A549 (cell line): ENCODE data around the gene PLEKHA8. TPM values are rescaled to one million over a fixed set of nuclear protein-coding genes. Genes with fewer than 3 reads are reported as not detected.

ENCODE experiments used
- ATAC-seq, 2 experiments: fragments of 200-7000 bp in 1 of 2; fragments of >200 bp in 1 of 2; cut with Nextera tagmentation in 1 of 2; cut with Tn5 transposase in 1 of 2; 3 replicates each; pipeline versions ENCODE4 v1.8.0 to v1.9.1; 2018 to 2020; ENCODE audit warnings: mild to moderate bottlenecking in 1 of 2, moderate library complexity in 1 of 2
- CTCF ChIA-PET: fragments of 300-600 bp; sonication (Branson Sonifier 250); formaldehyde crosslinking; extraction: SDS; loops from one replicate; lab custom pipeline; 2021; ENCODE audit warnings: antibody characterized with exemption, inconsistent platforms; lab: Yijun Ruan, JAX
- POLR2A ChIA-PET: fragments of 350-600 bp; formaldehyde crosslinking; extraction: SDS; loops from one replicate; lab custom pipeline; 2021; ENCODE audit warnings: antibody characterized with exemption, inconsistent platforms; lab: Yijun Ruan, JAX
- DNase-seq, 2 experiments: peaks; one replicate each; pipeline versions ENCODE4 v3.0.0 to v3.0.0-alpha.2; 2011 to 2016; ENCODE audit warnings: low read depth in 1 of 2, low spot score in 1 of 2
- FAIRE-seq: peaks from 2 replicates; lab custom pipeline; 2011; peaks lifted over from hg19 to GRCh38; lab: Jason Lieb, UNC
- H3K27ac ChIP-seq, 2 experiments: fragments of >200 bp; sonication (Bioruptor Twin); formaldehyde crosslinking; 3 replicates each; pipeline ENCODE4 v1.5.1; 2016 to 2017
- H3K4me1 ChIP-seq: fragments of >200 bp; sonication (Bioruptor Twin); formaldehyde crosslinking; 3 replicates; pipeline ENCODE4 v1.6.1; 2016
- H3K4me2 ChIP-seq: fragments of >200 bp; sonication (Bioruptor Twin); formaldehyde crosslinking; 3 replicates; pipeline ENCODE4 v1.6.1; 2016
- H3K4me3 ChIP-seq: fragments of >200 bp; sonication (Bioruptor Twin); formaldehyde crosslinking; 3 replicates; pipeline ENCODE4 v1.5.1; 2016
- H3K9me3 ChIP-seq: fragments of >200 bp; sonication (Bioruptor Twin); formaldehyde crosslinking; 3 replicates; pipeline ENCODE4 v1.6.1; 2016
- BHLHE40 ChIP-seq: IDR thresholded peaks from 2 replicates; pipeline ENCODE4 v1.6.1; 2012; ENCODE audit warnings: low read depth, low read length, inconsistent platforms
- ELK1 ChIP-seq: fragments of 150-350 bp; IDR thresholded peaks from 2 replicates; pipeline ENCODE4 v1.6.1; 2014; ENCODE audit warnings: low read depth, mild to moderate bottlenecking, low read length
- EP300 ChIP-seq, 2 experiments: fragments of >200 bp; sonication (Bioruptor Twin); formaldehyde crosslinking; IDR thresholded peaks; 2 replicates in 1 of 2; 3 replicates in 1 of 2; pipeline ENCODE4 v1.6.1; 2016 to 2017
- FOSB ChIP-seq: fragments of 250-450 bp; sonication (Bioruptor Pico); IDR thresholded peaks from 2 replicates; pipeline ENCODE4 v1.5.0; 2020; ENCODE audit warnings: mild to moderate bottlenecking, moderate library complexity
- FOXS1 ChIP-seq: fragments of 250-450 bp; sonication (Bioruptor Pico); IDR thresholded peaks from 2 replicates; pipeline ENCODE4 v1.5.0; 2020; ENCODE audit warnings: mild to moderate bottlenecking, moderate library complexity
- HES2 ChIP-seq: fragments of >200 bp; sonication (Bioruptor Twin); formaldehyde crosslinking; IDR thresholded peaks from 2 replicates; pipeline ENCODE4 v1.6.1; 2016
- MYC ChIP-seq: IDR thresholded peaks from 2 replicates; pipeline ENCODE4 v1.6.1; 2012; ENCODE audit warnings: mild to moderate bottlenecking, inconsistent platforms, low read length, improper control_type of control experiment, borderline replicate concordance
- NPAS2 ChIP-seq: fragments of 250-450 bp; sonication (Bioruptor Pico); IDR thresholded peaks from 2 replicates; pipeline ENCODE4 v1.8.0; 2022; ENCODE audit warnings: mild to moderate bottlenecking, moderate library complexity, borderline replicate concordance
- PHF8 ChIP-seq: fragments of 200-600 bp; sonication (generic); IDR thresholded peaks from 2 replicates; pipeline ENCODE4 v1.6.1; 2016; ENCODE audit warnings: low read depth, mild to moderate bottlenecking, antibody characterized with exemption, moderate library complexity, borderline replicate concordance
- RNF2 ChIP-seq: fragments of 200-600 bp; sonication (generic); IDR thresholded peaks from 2 replicates; pipeline ENCODE4 v1.6.1; 2016; ENCODE audit warnings: low read depth, mild to moderate bottlenecking, antibody characterized with exemption, moderate library complexity, borderline replicate concordance
- TFCP2L1 ChIP-seq: fragments of 250-450 bp; sonication (Bioruptor Pico); IDR thresholded peaks from 2 replicates; pipeline ENCODE4 v1.5.0; 2021; ENCODE audit warnings: mild to moderate bottlenecking
- WGBS: methylation state at CpG from one replicate; pipeline ENCODE4 v1.1.6; 2017; ENCODE audit errors: missing lambda C conversion rate; 5-methylcytosine and 5-hydroxymethylcytosine counted together
- polyA plus RNA-seq, 4 experiments: library from polyadenylated mRNA; depleted of rRNA in 3 of 4; stranded (reverse); fragments of >200 nt; fragmentation: RNase III in 1 of 4; extraction: RNeasy Plus Mini Kit Qiagen cat#74134 plus additional on column Dnase treatment in 1 of 4; gene quantifications; 2 replicates in 3 of 4; 3 replicates in 1 of 4; pipeline ENCODE4 v1.2.3, GENCODE V29; 2011 to 2017
- TF ChIP-seq, protein P1 (sequence below): fragments of >200 bp; sonication (Bioruptor Twin); formaldehyde crosslinking; IDR thresholded peaks from 3 replicates; pipeline ENCODE4 v1.5.1; 2016

Gene PLEKHA8
- polyA plus RNA-seq, 2 of the 4 experiments (the other 2 are of a cell fraction), result 5.9 to 10.9 TPM

GRCh38 chr7:30010021-30010420 lies 18.2 kb upstream of the PLEKHA8 start:
- DNase-seq, result no peak
- H3K9me3 ChIP-seq, result no peaks in the 10 kb centered on the region
- no peak overlapping the region for H3K27ac ChIP-seq
- POLR2A ChIA-PET, result interaction anchor here (0.6 kb wide), 1 partner anchor 18 kb away, joined by 3 read pairs; no protein-coding TSS in a partner anchor
- no peaks in the 10 kb centered on the region for H3K4me1 ChIP-seq
- no peak for TF ChIP-seq ELK1
- TF ChIP-seq EP300 (IDR thresholded peaks at IDR 0.05), result no peak
- TF ChIP-seq BHLHE40, result no peak
- TF ChIP-seq PHF8, result no peak
- no peak overlapping the region for H3K4me2 ChIP-seq
- no peak overlapping the region for H3K4me3 ChIP-seq
- WGBS, result 89% methylated on average over 6 of the region's 6 CpGs
- CTCF ChIA-PET, result interaction anchor here (0.6 to 0.8 kb wide), 2 partner anchors 13 to 258 kb away, joined by 3 to 4 read pairs; no protein-coding TSS in a partner anchor
- ATAC-seq, result no peak
- FAIRE-seq, result no peak

DNA sequence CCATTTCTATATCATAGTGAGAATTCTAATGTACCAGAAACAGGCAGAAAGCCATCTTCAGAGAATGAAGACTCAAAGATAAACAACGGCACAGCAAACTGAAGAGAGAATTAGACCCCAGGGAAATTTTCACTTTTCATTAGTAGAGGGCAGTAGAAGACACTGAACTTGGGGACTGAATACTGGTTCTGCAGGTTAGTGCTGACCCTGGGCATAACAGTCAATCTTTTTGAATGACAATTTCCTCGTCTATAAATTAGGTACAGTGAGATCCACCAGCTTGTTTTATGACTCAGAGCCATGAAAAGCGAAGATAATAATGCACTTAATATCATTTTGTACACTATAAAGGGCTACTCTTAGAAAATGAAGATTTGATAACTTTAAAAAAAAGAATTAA lies 15.5 kb upstream of the PLEKHA8 start:
- CTCF ChIA-PET, result interaction anchor here (1.2 kb wide), 1 partner anchor 11 kb away, joined by 3 read pairs; no protein-coding TSS in a partner anchor
- no peak overlapping the region for H3K4me2 ChIP-seq

GRCh38 chr7:30018451-30018850 lies 9.8 kb upstream of the PLEKHA8 start:
- TF ChIP-seq RNF2 (no peak), MYC (no peak), HES2 (no peak), FOXS1 (CRISPR knock-in tag) (no peak), NPAS2 (CRISPR knock-in tag) (no peak)
- peaks cover 15% of the 10 kb centered on the region; the same call in 2 of the 3 replicates for H3K4me1 ChIP-seq
- H3K4me3 ChIP-seq, result no peak overlapping the region
- CTCF ChIA-PET, result no interaction called here
- H3K9me3 ChIP-seq, result no peaks in the 10 kb centered on the region
- POLR2A ChIA-PET, result no interaction called here
- no peak for FAIRE-seq
- no peak for ATAC-seq
- H3K4me2 ChIP-seq, result no peak overlapping the region
- no peak overlapping the region for H3K27ac ChIP-seq
- DNase-seq, result no peak

More for the DNA sequence above, 15.5 kb upstream of the PLEKHA8 start:
- TF ChIP-seq FOSB, result no peak
- DNase-seq (no peak), ATAC-seq (no peak), FAIRE-seq (no peak)
- Histone ChIP-seq H3K27ac (no peak overlapping the region), H3K4me1 (no peaks in the 10 kb centered on the region), H3K4me3 (no peak overlapping the region), H3K9me3 (no peaks in the 10 kb centered on the region)
- POLR2A ChIA-PET, result no interaction called here
- WGBS, result 88% methylated on average over 3 of the region's 3 CpGs

- FAIRE-seq (no peak), ATAC-seq (peak in 1 of 2 experiments; percentile 65; a peak in 2 of 6 replicates), DNase-seq (no peak)
- TF ChIP-seq, protein P1, sequence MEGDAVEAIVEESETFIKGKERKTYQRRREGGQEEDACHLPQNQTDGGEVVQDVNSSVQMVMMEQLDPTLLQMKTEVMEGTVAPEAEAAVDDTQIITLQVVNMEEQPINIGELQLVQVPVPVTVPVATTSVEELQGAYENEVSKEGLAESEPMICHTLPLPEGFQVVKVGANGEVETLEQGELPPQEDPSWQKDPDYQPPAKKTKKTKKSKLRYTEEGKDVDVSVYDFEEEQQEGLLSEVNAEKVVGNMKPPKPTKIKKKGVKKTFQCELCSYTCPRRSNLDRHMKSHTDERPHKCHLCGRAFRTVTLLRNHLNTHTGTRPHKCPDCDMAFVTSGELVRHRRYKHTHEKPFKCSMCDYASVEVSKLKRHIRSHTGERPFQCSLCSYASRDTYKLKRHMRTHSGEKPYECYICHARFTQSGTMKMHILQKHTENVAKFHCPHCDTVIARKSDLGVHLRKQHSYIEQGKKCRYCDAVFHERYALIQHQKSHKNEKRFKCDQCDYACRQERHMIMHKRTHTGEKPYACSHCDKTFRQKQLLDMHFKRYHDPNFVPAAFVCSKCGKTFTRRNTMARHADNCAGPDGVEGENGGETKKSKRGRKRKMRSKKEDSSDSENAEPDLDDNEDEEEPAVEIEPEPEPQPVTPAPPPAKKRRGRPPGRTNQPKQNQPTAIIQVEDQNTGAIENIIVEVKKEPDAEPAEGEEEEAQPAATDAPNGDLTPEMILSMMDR, result 0 out of 3 replicates have a peak, but pooled peaks have one; percentile 8
- no peak for TF ChIP-seq TFCP2L1
- CTCF ChIA-PET, result interaction anchor here (1.0 kb wide), 2 partner anchors 17 to 45 kb away, joined by 3 read pairs; no protein-coding TSS in a partner anchor
- Histone ChIP-seq H3K9me3 (no peaks in the 10 kb centered on the region), H3K4me3 (no peak overlapping the region), H3K4me1 (peaks cover 15% of the 10 kb centered on the region; the same call in 2 of the 3 replicates), H3K27ac (no peak overlapping the region), H3K4me2 (no peak overlapping the region)
- POLR2A ChIA-PET, result no interaction called here
- WGBS, result 49% methylated on average over 1 of the region's 1 CpG
Observed at GRCh38 chr7:30019387-30019786, 8.8 kb upstream of the PLEKHA8 start.
